ENCODE measurements around the gene AKNA. TPM values are rescaled to one million over a fixed set of nuclear protein-coding genes. Genes with fewer than 3 reads are reported as not detected.

Gene AKNA
- total RNA-seq, 3 donors from 2014 or later: 20.1 to 52.0 (median 35.7) TPM

- Histone ChIP-seq H3K36me3 (peaks cover under 1% of the 10 kb centered on the region), H3K4me1 (no peaks in the 10 kb centered on the region), H3K27ac (no peak overlapping the region)
Measured at GRCh38 chr9:114365194-114365593, 22.6 kb downstream of the AKNA start.

GRCh38 chr9:114364134-114365041 is 23.4 kb downstream of the AKNA start:
- Histone ChIP-seq H3K36me3 (peaks cover 9% of the 10 kb centered on the region), H3K9me3 (no peaks in the 10 kb centered on the region), H3K27me3 (no peaks in the 10 kb centered on the region), H3K27ac (peak overlapping the region; percentile 64 to 68), H3K4me3 (no peak overlapping the region), H3K4me1 (no peaks in the 10 kb centered on the region)
- intact Hi-C loops (cut with DNase I; ENCODE audit: low total_unique reads): no loop called here
- TF ChIP-seq, protein P1, sequence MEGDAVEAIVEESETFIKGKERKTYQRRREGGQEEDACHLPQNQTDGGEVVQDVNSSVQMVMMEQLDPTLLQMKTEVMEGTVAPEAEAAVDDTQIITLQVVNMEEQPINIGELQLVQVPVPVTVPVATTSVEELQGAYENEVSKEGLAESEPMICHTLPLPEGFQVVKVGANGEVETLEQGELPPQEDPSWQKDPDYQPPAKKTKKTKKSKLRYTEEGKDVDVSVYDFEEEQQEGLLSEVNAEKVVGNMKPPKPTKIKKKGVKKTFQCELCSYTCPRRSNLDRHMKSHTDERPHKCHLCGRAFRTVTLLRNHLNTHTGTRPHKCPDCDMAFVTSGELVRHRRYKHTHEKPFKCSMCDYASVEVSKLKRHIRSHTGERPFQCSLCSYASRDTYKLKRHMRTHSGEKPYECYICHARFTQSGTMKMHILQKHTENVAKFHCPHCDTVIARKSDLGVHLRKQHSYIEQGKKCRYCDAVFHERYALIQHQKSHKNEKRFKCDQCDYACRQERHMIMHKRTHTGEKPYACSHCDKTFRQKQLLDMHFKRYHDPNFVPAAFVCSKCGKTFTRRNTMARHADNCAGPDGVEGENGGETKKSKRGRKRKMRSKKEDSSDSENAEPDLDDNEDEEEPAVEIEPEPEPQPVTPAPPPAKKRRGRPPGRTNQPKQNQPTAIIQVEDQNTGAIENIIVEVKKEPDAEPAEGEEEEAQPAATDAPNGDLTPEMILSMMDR (IDR thresholded peaks at IDR 0.05): no peak
- TF ChIP-seq POLR2AphosphoS5 (IDR thresholded peaks at IDR 0.05) (no peak), POLR2A (IDR thresholded peaks at IDR 0.05) (no peak)
- DNase-seq (ENCODE audit: low spot score in 2 of 2): no peak

More at GRCh38 chr9:114365194-114365593, 22.6 kb downstream of the AKNA start:
- no peak overlapping the region for H3K4me3 ChIP-seq
- H3K27me3 ChIP-seq: no peaks in the 10 kb centered on the region
- intact Hi-C loops (cut with DNase I; ENCODE audit: low total_unique reads): no loop called here
- DNase-seq (ENCODE audit: low spot score in 2 of 2): no peak
- H3K9me3 ChIP-seq: no peaks in the 10 kb centered on the region
- TF ChIP-seq POLR2AphosphoS5 (IDR thresholded peaks at IDR 0.05) (no peak), POLR2A (IDR thresholded peaks at IDR 0.05) (no peak)
- TF ChIP-seq, protein P1 (IDR thresholded peaks at IDR 0.05): no peak

DNA sequence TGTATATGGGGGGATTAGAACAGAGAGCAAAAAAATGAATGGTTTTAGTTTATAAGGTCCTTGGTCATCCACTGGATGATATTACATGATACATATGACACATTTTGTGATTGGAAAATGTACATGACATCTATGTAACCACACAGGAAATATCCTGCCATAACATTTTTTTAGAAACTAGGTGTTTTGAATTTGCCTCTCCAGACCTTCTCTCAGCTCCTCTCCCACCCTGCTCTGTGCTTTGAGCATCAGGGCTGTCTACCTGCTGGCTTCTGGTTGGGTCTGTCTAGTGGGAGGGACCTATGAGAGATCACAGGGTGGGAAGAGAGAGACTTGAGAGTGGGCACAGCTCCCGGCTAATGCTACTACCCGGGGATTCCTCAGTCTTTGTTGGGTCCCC is 24.4 kb downstream of the AKNA start:
- no peak for DNase-seq (ENCODE audit: low spot score in 2 of 2)
- intact Hi-C loops (cut with DNase I; ENCODE audit: low total_unique reads): no loop called here
- Histone ChIP-seq H3K27ac (peak overlapping the region; percentile 64 to 68), H3K4me1 (no peaks in the 10 kb centered on the region), H3K27me3 (no peaks in the 10 kb centered on the region), H3K4me3 (no peak overlapping the region), H3K9me3 (no peaks in the 10 kb centered on the region), H3K36me3 (peaks cover 11% of the 10 kb centered on the region)
- TF ChIP-seq, protein P1 (IDR thresholded peaks at IDR 0.05): no peak
- no peak for TF ChIP-seq POLR2A (IDR thresholded peaks at IDR 0.05)
- TF ChIP-seq POLR2AphosphoS5 (IDR thresholded peaks at IDR 0.05): no peak

DNA sequence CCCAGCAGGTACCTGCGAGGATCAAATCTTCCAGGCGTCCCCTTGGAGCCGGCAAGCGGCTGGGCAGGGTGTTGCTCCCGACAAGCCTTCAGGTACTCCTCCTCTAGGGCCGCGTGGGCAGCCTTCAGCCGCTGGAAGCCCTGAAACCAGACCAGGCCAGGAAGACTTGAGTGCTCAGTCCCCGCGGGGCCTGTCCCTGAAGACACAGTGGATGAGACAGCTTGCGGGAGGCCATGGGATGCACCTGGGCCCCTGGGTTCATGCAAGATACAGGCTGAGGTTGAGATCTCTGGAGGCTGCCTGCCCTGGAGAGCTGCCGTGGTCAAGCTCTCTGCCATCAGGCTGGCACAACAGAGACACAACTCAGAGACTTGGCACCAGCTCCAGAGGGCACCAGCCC is 25.4 kb downstream of the AKNA start:
- Histone ChIP-seq H3K9me3 (no peaks in the 10 kb centered on the region), H3K27ac (no peak overlapping the region), H3K27me3 (no peaks in the 10 kb centered on the region), H3K4me3 (no peak overlapping the region), H3K36me3 (peaks cover 11% of the 10 kb centered on the region), H3K4me1 (no peaks in the 10 kb centered on the region)
- no peak for DNase-seq (ENCODE audit: low spot score in 2 of 2)
- intact Hi-C loops (cut with DNase I; ENCODE audit: low total_unique reads): no loop called here
- TF ChIP-seq POLR2AphosphoS5 (IDR thresholded peaks at IDR 0.05) (no peak), POLR2A (IDR thresholded peaks at IDR 0.05) (no peak)
- TF ChIP-seq, protein P1 (IDR thresholded peaks at IDR 0.05): no peak

DNA sequence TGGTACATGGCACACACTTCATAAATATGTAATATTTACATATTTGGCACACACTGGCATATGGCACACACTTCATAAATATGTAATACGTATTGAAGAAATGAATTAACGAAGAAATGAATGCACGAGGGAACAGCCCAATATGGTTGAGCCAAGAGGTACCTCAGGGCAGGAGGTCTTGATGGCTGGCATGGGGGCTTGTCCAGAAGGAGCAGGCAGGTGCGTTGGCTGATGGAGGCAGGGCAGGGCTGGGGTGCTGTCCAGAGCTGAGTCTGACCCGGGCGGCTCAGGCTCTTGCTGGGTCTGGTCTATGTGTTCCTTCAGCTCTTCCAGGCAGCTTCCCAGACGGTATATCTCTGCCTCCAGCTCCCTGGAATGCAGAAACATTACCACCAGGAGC is 26.2 kb downstream of the AKNA start:
- no peaks in the 10 kb centered on the region for H3K4me1 ChIP-seq
- DNase-seq (ENCODE audit: low spot score in 2 of 2): no peak
- no peaks in the 10 kb centered on the region for H3K9me3 ChIP-seq
- H3K4me3 ChIP-seq: no peak overlapping the region
- intact Hi-C loops (cut with DNase I; ENCODE audit: low total_unique reads): no loop called here
- H3K36me3 ChIP-seq: peaks cover 11% of the 10 kb centered on the region
- H3K27me3 ChIP-seq: no peaks in the 10 kb centered on the region
- H3K27ac ChIP-seq: no peak overlapping the region
- TF ChIP-seq POLR2A (IDR thresholded peaks at IDR 0.05): no peak
- TF ChIP-seq POLR2AphosphoS5 (IDR thresholded peaks at IDR 0.05): no peak
- TF ChIP-seq, protein P1 (IDR thresholded peaks at IDR 0.05): no peak
